K562 (cell line): ENCODE measurements around the gene PPT1.

Experiments
- CREM ChIP-seq: IDR thresholded peaks from 2 replicates; pipeline ENCODE4 v1.6.1; 2014; ENCODE audit warnings: antibody characterized with exemption, low read depth
- CTCF ChIP-seq, 3 experiments: IDR thresholded peaks in 2 of 3; conservative IDR thresholded peaks in 1 of 3; 2 replicates each; pipeline ENCODE4 v1.5.1; 2011 to 2012; ENCODE audit warnings: low read length in 3 of 3, mild to moderate bottlenecking in 3 of 3, control low read depth in 2 of 3, improper control_type of control experiment in 1 of 3, inconsistent platforms in 1 of 3, low read depth in 1 of 3, mixed read lengths in 1 of 3, moderate library complexity in 1 of 3; ENCODE audit not compliant: insufficient read depth in 2 of 3
- FOXA1 ChIP-seq: fragments of 450-650 bp; IDR thresholded peaks from 2 replicates; pipeline ENCODE4 v1.6.1; 2016; ENCODE audit warnings: mild to moderate bottlenecking, borderline replicate concordance
- NELFE ChIP-seq: IDR thresholded peaks from 2 replicates; pipeline ENCODE4 v1.6.1; 2011; ENCODE audit warnings: mild to moderate bottlenecking; ENCODE audit not compliant: insufficient read depth, insufficient read length
- POLR2A ChIP-seq: fragments of 450-650 bp; conservative IDR thresholded peaks from 2 replicates; pipeline ENCODE4 v1.6.1; 2016
- SPI1 ChIP-seq: IDR thresholded peaks from 2 replicates; pipeline ENCODE4 v1.6.1; 2011; ENCODE audit warnings: low read depth, low read length, control low read depth, borderline replicate concordance
- TAF1 ChIP-seq: IDR thresholded peaks from 2 replicates; pipeline ENCODE4 v1.6.1; 2011; ENCODE audit warnings: mild to moderate bottlenecking, low read length, moderate library complexity; ENCODE audit not compliant: insufficient read depth, control insufficient read depth, severe bottlenecking; ENCODE audit errors: extremely low read depth
- USF2 ChIP-seq: sonication (generic); formaldehyde crosslinking; IDR thresholded peaks from 2 replicates; pipeline ENCODE4 v1.5.0; 2020; ENCODE audit warnings: missing genetic modification reagents
- ZC3H4 ChIP-seq: sonication (generic); formaldehyde crosslinking; IDR thresholded peaks from 2 replicates; pipeline ENCODE4 v1.9.0; 2021; ENCODE audit warnings: missing genetic modification reagents, borderline replicate concordance
- ZFP1 ChIP-seq: fragments of 450-650 bp; formaldehyde crosslinking; IDR thresholded peaks from 2 replicates; pipeline ENCODE4 v1.4.0; 2020; ENCODE audit warnings: mild to moderate bottlenecking, mixed read lengths
- ZHX1 ChIP-seq: fragments of 150-350 bp; conservative IDR thresholded peaks from 2 replicates; pipeline ENCODE4 v1.6.1; 2014; ENCODE audit warnings: low read length
- ZNF609 ChIP-seq: sonication (generic); formaldehyde crosslinking; IDR thresholded peaks from 2 replicates; pipeline ENCODE4 v1.8.1; 2023; ENCODE audit warnings: missing genetic modification reagents, mild to moderate bottlenecking, borderline replicate concordance
- ZNF696 ChIP-seq: fragments of 250-450 bp; sonication (Bioruptor Pico); conservative IDR thresholded peaks from 2 replicates; pipeline ENCODE4 v1.4.0; 2020; ENCODE audit warnings: mild to moderate bottlenecking, moderate library complexity

- TF ChIP-seq ZNF696 (CRISPR knock-in tag) (no peak), ZC3H4 (CRISPR knock-in tag) (no peak), ZFP1 (CRISPR knock-in tag) (no peak), ZHX1 (no peak), FOXA1 (no peak), POLR2A (no peak), USF2 (CRISPR knock-in tag) (no peak), CREM (no peak), SPI1 (no peak), CTCF (IDR thresholded peaks at IDR 0.05 in 2 of 3, conservative IDR thresholded peaks at IDR 0.05 in 1 of 3; ENCODE audit: insufficient read depth in 2 of 3, low read depth in 1 of 3, low read length in 3 of 3) (no peak), NELFE (no peak), ZNF609 (CRISPR knock-in tag) (no peak), TAF1 (no peak)
These were observed 73.6 kb downstream of the PPT1 start for GRCh38 chr1:40023379-40023944.
